NCI-H187 treated with DMSO at 0.1 percent for 48 hours (cell line): ENCODE results near the gene TGFB3.
"Not testable (repeated sequence)": the region's sequence is repeated elsewhere in the genome, so short reads cannot be mapped to it uniquely, and the experiment has no call there.

Experiments
- DNase-seq: peaks from one replicate; lab custom pipeline; 2025; lab: John Stamatoyannopoulos, UW

The TGFB3 gene

GRCh38 chr14:75981426-75982265 is at the start of gene TGFB3:
Gene TGFB3, minus strand, starts transcription at chr14:75981995. Its CDS starts 1,102 bp downstream, at chr14:75980893.
- DNase-seq: peak; percentile 33

GRCh38 chr14:76024211-76024907 is 42.6 kb upstream of the TGFB3 start:
- DNase-seq: no peak

GRCh38 chr14:76023757-76024156 is 42.0 kb upstream of the TGFB3 start:
- no peak for DNase-seq

GRCh38 chr14:76022991-76023390 is 41.2 kb upstream of the TGFB3 start:
- DNase-seq: no peak

- no peak for DNase-seq
Measured at GRCh38 chr14:76019676-76020075, 37.9 kb upstream of the TGFB3 start.

- no peak for DNase-seq
Measured at GRCh38 chr14:76015668-76016067, 33.9 kb upstream of the TGFB3 start.

GRCh38 chr14:76015191-76015590 is 33.4 kb upstream of the TGFB3 start:
- no peak for DNase-seq

- no peak for DNase-seq
Measured at GRCh38 chr14:76012354-76012753, 30.6 kb upstream of the TGFB3 start.

GRCh38 chr14:76011930-76012329 is 30.1 kb upstream of the TGFB3 start:
- DNase-seq: no peak

GRCh38 chr14:76009627-76010026 is 27.8 kb upstream of the TGFB3 start:
- DNase-seq: not testable (repeated sequence)

- no peak for DNase-seq
Measured at GRCh38 chr14:76007852-76008251, 26.1 kb upstream of the TGFB3 start.

- no peak for DNase-seq
Measured at GRCh38 chr14:76007379-76007778, 25.6 kb upstream of the TGFB3 start.

GRCh38 chr14:76006253-76006652 is 24.5 kb upstream of the TGFB3 start:
- no peak for DNase-seq

- DNase-seq: no peak
Measured at GRCh38 chr14:76002383-76002782, 20.6 kb upstream of the TGFB3 start.

- DNase-seq: no peak
Measured at GRCh38 chr14:75999511-76000190, 17.9 kb upstream of the TGFB3 start.

- no peak for DNase-seq
Measured at GRCh38 chr14:75996488-75996887, 14.7 kb upstream of the TGFB3 start.

GRCh38 chr14:75995372-75996041 is 13.7 kb upstream of the TGFB3 start:
- no peak for DNase-seq

GRCh38 chr14:75993567-75994041 is 11.8 kb upstream of the TGFB3 start:
- no peak for DNase-seq

- DNase-seq: no peak
Measured at GRCh38 chr14:75991753-75992152, 10.0 kb upstream of the TGFB3 start.

GRCh38 chr14:75990297-75990696 is 8.5 kb upstream of the TGFB3 start:
- no peak for DNase-seq

GRCh38 chr14:75989134-75989533 is 7.3 kb upstream of the TGFB3 start:
- DNase-seq: no peak
